Testis (tissue), 3 donors: Measurements from ENCODE around the gene ST8SIA6. TPM values are rescaled to one million over a fixed set of nuclear protein-coding genes. Genes with fewer than 3 reads are reported as not detected.

Experiments used
- DNase-seq: peaks from one replicate; pipeline ENCODE4 v3.0.0-alpha.2; 2019
- H3K27ac ChIP-seq, 2 donors: fragments of 200-600 bp; sonication (generic); one replicate each; pipeline ENCODE4 v1.5.1; 2019
- H3K27me3 ChIP-seq: fragments of 200-600 bp; sonication (generic); one replicate; pipeline ENCODE4 v1.5.1; 2019
- H3K36me3 ChIP-seq: fragments of 200-600 bp; sonication (generic); one replicate; pipeline ENCODE4 v1.5.1; 2017; ENCODE audit warnings: low read depth; ENCODE audit errors: missing control alignments
- H3K4me1 ChIP-seq: fragments of 200-600 bp; sonication (generic); one replicate; pipeline ENCODE4 v1.5.1; 2019
- H3K4me3 ChIP-seq, 2 donors: fragments of 200-600 bp; sonication (generic); one replicate each; pipeline ENCODE4 v1.5.1; 2017 to 2019
- H3K9me3 ChIP-seq: fragments of 200-600 bp; sonication (generic); one replicate; pipeline ENCODE4 v1.5.1; 2017
- POLR2A ChIP-seq: fragments of 450-650 bp; IDR thresholded peaks from one replicate; pipeline ENCODE4 v1.6.1; 2017; ENCODE audit warnings: antibody characterized with exemption, mild to moderate bottlenecking, moderate library complexity
- WGBS, 2 donors: methylation state at CpG; one replicate each; pipeline ENCODE4 v1.1.5; 2018; 5-methylcytosine and 5-hydroxymethylcytosine counted together
- intact Hi-C: fragments of 100-400 bp; cut with DNase I; formaldehyde crosslinking; loops from one replicate; pipeline ENCODE4 v1.15.1; 2023; ENCODE audit warnings: low total_unique reads
- polyA plus RNA-seq: library from polyadenylated mRNA; stranded (reverse); fragments of 350-450 nt; fragmentation: Illumina TruSeq; extraction: RNeasy Lipid Tissue Mini Kit (QIAGEN cat#74804); gene quantifications from one replicate; pipeline ENCODE4 v1.2.3, GENCODE V29; 2014; ENCODE audit warnings: low read depth, low replicate concordance; ENCODE audit not compliant: insufficient read depth
- total RNA-seq, 2 donors: library from RNA; depleted of rRNA; stranded (reverse); fragments of >200 nt; gene quantifications; one replicate each; pipeline ENCODE4 v1.2.3, GENCODE V29; 2016
- TF ChIP-seq, protein P1 (sequence below), 3 experiments: fragments of 450-650 bp in 2 of 3; fragments of 200-600 bp in 1 of 3; sonication (generic) in 1 of 3; IDR thresholded peaks; one replicate each; pipeline ENCODE4 v1.5.1; 2016 to 2019; ENCODE audit warnings: antibody characterized with exemption in 3 of 3, mild to moderate bottlenecking in 2 of 3, moderate library complexity in 1 of 3

The ST8SIA6 gene
- total and polyA plus RNA-seq, 3 donors from 2014 or later: 0.84 to 1.6 (median 0.87) TPM

DNA sequence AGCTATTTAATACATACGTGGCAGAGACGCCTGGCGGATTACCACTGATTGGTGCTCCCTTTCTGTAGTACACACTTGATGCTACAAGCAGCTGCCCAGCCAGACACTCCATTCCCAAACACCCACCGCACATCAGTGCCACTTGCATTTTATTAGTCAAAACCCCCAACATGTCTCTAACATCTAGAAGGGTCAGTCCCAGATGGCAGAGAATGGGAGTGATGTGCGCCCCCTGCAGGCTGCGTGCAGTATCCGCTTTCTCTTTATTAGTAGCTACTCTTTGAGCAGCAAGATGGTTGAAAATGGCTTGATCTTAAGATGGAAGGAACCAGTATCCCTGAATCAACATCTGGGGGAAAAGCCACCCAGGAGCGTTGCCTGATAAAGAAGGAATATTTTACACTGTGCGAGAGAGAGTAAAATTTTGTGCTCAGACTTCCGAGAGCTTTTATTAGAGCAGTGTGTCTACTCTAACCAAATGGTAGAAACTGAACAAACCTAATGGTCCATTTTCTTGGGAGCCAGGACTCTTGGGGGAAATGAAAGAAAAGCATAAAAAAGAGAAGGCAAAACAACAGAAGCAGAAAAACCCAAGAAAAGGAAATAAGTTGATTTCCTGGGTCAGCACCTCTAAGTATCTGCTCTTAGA lies 78.3 kb downstream of the ST8SIA6 start:
- Histone ChIP-seq H3K4me1 (peaks cover 1% of the 10 kb centered on the region), H3K27me3 (no peaks in the 10 kb centered on the region), H3K4me3 (no peak overlapping the region), H3K27ac (no peak overlapping the region), H3K36me3 (no peaks in the 10 kb centered on the region), H3K9me3 (no peaks in the 10 kb centered on the region)
- intact Hi-C loops: no loop called here
- TF ChIP-seq, protein P1, sequence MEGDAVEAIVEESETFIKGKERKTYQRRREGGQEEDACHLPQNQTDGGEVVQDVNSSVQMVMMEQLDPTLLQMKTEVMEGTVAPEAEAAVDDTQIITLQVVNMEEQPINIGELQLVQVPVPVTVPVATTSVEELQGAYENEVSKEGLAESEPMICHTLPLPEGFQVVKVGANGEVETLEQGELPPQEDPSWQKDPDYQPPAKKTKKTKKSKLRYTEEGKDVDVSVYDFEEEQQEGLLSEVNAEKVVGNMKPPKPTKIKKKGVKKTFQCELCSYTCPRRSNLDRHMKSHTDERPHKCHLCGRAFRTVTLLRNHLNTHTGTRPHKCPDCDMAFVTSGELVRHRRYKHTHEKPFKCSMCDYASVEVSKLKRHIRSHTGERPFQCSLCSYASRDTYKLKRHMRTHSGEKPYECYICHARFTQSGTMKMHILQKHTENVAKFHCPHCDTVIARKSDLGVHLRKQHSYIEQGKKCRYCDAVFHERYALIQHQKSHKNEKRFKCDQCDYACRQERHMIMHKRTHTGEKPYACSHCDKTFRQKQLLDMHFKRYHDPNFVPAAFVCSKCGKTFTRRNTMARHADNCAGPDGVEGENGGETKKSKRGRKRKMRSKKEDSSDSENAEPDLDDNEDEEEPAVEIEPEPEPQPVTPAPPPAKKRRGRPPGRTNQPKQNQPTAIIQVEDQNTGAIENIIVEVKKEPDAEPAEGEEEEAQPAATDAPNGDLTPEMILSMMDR (IDR thresholded peaks at IDR 0.05): peak in 1 of 3 experiments; percentile 50
- TF ChIP-seq POLR2A: no peak
- 65 to 70% methylated on average over 10 of the region's 10 CpGs for WGBS, 2 donors
- peak; percentile 62 for DNase-seq

- intact Hi-C loops: no loop called here
- Histone ChIP-seq H3K4me3 (no peak overlapping the region), H3K27me3 (no peaks in the 10 kb centered on the region), H3K27ac (no peak overlapping the region), H3K36me3 (no peaks in the 10 kb centered on the region), H3K4me1 (no peaks in the 10 kb centered on the region), H3K9me3 (no peaks in the 10 kb centered on the region)
- 95 to 98% methylated on average over 4 of the region's 4 CpGs for WGBS, 2 donors
- no peak for TF ChIP-seq POLR2A
- TF ChIP-seq, protein P1 (IDR thresholded peaks at IDR 0.05): no peak
- DNase-seq: no peak
Observed at GRCh38 chr10:17368708-17369272, 85.6 kb downstream of the ST8SIA6 start.

DNA sequence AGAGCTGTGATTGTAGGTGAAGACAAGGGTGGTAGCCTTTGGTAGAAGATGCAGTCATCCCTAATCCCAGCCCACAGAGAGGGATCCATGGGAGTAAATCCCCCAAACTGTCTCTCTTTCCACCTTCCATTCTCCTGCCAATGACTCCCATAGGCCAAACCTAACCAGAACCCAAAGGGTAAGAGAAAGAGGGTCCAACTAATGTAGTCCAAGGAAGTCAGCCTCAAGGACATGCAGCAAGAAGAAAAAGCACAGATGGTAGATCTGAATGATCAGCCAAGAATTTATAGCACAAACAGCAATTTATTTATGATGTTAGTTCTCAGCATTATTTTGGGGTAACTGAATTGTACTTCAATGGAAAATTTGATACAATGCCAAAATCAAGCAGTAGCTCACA lies 87.7 kb downstream of the ST8SIA6 start:
- intact Hi-C loops: no loop called here
- H3K36me3 ChIP-seq: no peaks in the 10 kb centered on the region
- no peaks in the 10 kb centered on the region for H3K9me3 ChIP-seq
- no peaks in the 10 kb centered on the region for H3K27me3 ChIP-seq
- H3K27ac ChIP-seq: no peak overlapping the region
- TF ChIP-seq, protein P1 (IDR thresholded peaks at IDR 0.05): no peak
- TF ChIP-seq POLR2A: no peak
- no peak overlapping the region for H3K4me3 ChIP-seq
- no peaks in the 10 kb centered on the region for H3K4me1 ChIP-seq
- DNase-seq: no peak

DNA sequence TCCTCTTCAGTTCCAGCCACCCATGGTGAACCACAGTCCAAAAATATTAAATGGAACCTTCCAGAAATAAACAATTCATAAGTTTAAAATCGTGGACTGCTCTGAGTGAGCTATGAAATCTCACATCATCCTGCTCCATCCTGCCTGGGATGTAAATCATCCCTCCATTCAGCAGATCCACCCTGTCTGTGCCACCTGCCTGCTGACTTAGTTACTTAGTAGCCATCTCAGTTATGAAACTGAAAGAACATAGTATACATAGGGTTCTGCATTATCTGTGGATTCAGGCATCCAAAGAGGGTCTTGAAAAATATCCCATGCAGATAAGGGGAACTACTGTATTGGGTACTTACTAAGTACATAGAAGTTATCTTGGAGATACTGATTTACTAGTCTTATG lies 89.0 kb downstream of the ST8SIA6 start:
- Histone ChIP-seq H3K4me3 (no peak overlapping the region), H3K36me3 (no peaks in the 10 kb centered on the region), H3K9me3 (no peaks in the 10 kb centered on the region), H3K4me1 (no peaks in the 10 kb centered on the region), H3K27ac (no peak overlapping the region), H3K27me3 (no peaks in the 10 kb centered on the region)
- intact Hi-C loops: no loop called here
- TF ChIP-seq, protein P1 (IDR thresholded peaks at IDR 0.05): no peak
- no peak for TF ChIP-seq POLR2A
- WGBS, 2 donors: 70 to 77% methylated on average over 1 of the region's 1 CpG
- no peak for DNase-seq

- H3K27me3 ChIP-seq: no peaks in the 10 kb centered on the region
- no peaks in the 10 kb centered on the region for H3K36me3 ChIP-seq
- H3K27ac ChIP-seq: no peak overlapping the region
- H3K9me3 ChIP-seq: no peaks in the 10 kb centered on the region
- no peak overlapping the region for H3K4me3 ChIP-seq
- intact Hi-C loops: no loop called here
- H3K4me1 ChIP-seq: no peaks in the 10 kb centered on the region
- TF ChIP-seq, protein P1 (IDR thresholded peaks at IDR 0.05): no peak
- TF ChIP-seq POLR2A: no peak
- WGBS, 2 donors: 87 to 91% methylated on average over 1 of the region's 1 CpG
- DNase-seq: no peak
Observed at GRCh38 chr10:17358461-17358860, 95.9 kb downstream of the ST8SIA6 start.
